ENCODE results near the gene KRI1. TPM values are rescaled to one million over a fixed set of nuclear protein-coding genes. Genes with fewer than 3 reads are reported as not detected.
"Not testable (repeated sequence)": the region's sequence is repeated elsewhere in the genome, so short reads cannot be mapped to it uniquely, and the experiment has no call there.

Gene KRI1
- total RNA-seq, 1 donor from 2014 or later, result 21.6 TPM

DNA sequence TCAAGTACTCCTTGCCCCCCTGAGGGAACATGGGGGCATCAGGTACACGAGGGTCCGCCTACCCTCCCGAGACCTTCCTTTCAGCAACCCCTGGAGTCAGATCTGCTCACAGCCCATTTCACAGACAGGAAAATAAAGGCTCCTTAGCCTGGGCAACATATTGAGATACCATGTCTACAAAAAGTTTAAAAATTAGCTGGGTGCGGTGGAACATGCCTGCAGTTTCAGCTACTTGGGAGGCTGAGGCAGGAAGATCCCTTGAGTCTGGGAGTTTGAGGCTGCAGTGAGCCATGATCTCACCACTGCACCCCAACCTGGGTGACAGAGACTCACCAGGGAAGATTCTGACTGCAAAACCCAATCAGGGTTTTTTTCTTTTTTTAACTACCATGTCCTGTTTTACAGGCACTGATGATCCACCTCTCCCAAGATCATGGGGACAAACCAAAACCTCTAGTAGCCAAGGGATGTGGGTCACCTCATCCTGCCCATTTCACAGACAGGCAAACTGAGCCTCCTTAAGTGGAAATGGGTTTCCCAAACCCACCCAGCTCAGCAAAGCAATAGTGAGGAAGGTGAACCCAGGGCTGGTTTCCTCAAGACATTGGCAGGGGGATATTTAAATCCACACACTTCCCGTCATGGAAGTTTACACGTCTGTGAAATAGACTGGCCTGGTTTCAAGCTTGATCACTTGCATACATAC lies 9.4 kb upstream of the KRI1 start:
- Histone ChIP-seq H3K27ac (no peak overlapping the region), H3K4me3 (no peak overlapping the region), H3K27me3 (no peaks in the 10 kb centered on the region), H3K36me3 (no peaks in the 10 kb centered on the region), H3K9me3 (no peaks in the 10 kb centered on the region), H3K4me1 (peaks cover 8% of the 10 kb centered on the region)
- intact Hi-C loops (cut with DNase I), result no loop called here
- DNase-seq (ENCODE audit: extremely low spot score in 2 of 2), result no peak
- no peak for TF ChIP-seq POLR2A (IDR thresholded peaks at IDR 0.05)

GRCh38 chr19:10574462-10574861 lies 8.7 kb upstream of the KRI1 start:
- peaks cover 14% of the 10 kb centered on the region for H3K4me1 ChIP-seq
- H3K36me3 ChIP-seq, result no peaks in the 10 kb centered on the region
- H3K27ac ChIP-seq, result no peak overlapping the region
- TF ChIP-seq CTCF (IDR thresholded peaks at IDR 0.05) (no peak), POLR2A (IDR thresholded peaks at IDR 0.05) (no peak)
- intact Hi-C loops (cut with DNase I), result no loop called here
- H3K27me3 ChIP-seq, result no peaks in the 10 kb centered on the region
- no peak overlapping the region for H3K4me3 ChIP-seq
- no peak for DNase-seq (ENCODE audit: extremely low spot score in 2 of 2)
- no peaks in the 10 kb centered on the region for H3K9me3 ChIP-seq

DNA sequence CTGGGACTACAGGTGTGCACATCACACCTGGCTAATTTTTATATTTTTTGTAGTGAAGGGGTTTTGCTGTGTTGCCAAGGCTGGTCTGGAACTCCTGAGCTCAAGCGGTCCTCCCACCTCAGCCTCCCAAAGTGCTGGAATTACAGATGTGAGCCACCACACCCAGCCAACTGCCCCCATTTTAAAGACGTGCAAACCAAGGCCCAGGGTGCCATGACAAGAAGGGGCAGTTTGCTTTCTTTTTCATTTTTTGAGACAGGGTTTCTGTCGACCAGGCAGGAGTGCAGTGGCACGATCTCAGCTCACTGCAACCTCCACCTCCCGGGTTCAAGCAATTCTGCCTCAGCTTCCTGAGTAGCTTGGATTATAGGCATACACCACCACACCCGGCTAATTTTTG lies 8.0 kb upstream of the KRI1 start:
- H3K9me3 ChIP-seq; H3K27me3 ChIP-seq; H3K4me3 ChIP-seq; H3K27ac ChIP-seq; intact Hi-C loops (cut with DNase I); DNase-seq (ENCODE audit: extremely low spot score in 2 of 2); H3K36me3 ChIP-seq: not testable (repeated sequence)
- peaks cover 18% of the 10 kb centered on the region for H3K4me1 ChIP-seq

GRCh38 chr19:10568826-10569651 lies 3.2 kb upstream of the KRI1 start, which contains the start of gene CDKN2D:
Gene CDKN2D (minus strand): TSS chr19:10568979. CDS start chr19:10568653, 326 bp downstream.
- TF ChIP-seq POLR2A (IDR thresholded peaks at IDR 0.05), result peak in 1 of 2 donors; percentile 76
- peak; percentile 87 to 93 for TF ChIP-seq POLR2AphosphoS5 (IDR thresholded peaks at IDR 0.05; ENCODE audit: insufficient read depth in 1 of 2, low read depth in 1 of 2)
- peak in 2 of 3 experiments; percentile 45 to 46 for TF ChIP-seq CTCF (IDR thresholded peaks at IDR 0.05)
- Histone ChIP-seq H3K36me3 (peaks cover 0 to 3% of the 10 kb centered on the region in 2 donors), H3K27me3 (no peaks in the 10 kb centered on the region), H3K4me3 (peak within 1 kb of the TSS; percentile 69 to 81), H3K9me3 (no peaks in the 10 kb centered on the region), H3K27ac (peak within 1 kb of the TSS; percentile 82), H3K4me1 (peaks cover 56% of the 10 kb centered on the region)
- intact Hi-C loops (cut with DNase I), result loop anchor here (5.0 kb wide), 1 partner anchor 167 kb away; the partner anchor contains the start of gene CDC37
- peak in 1 of 2 donors; percentile 99 for DNase-seq (ENCODE audit: extremely low spot score in 2 of 2)

DNA sequence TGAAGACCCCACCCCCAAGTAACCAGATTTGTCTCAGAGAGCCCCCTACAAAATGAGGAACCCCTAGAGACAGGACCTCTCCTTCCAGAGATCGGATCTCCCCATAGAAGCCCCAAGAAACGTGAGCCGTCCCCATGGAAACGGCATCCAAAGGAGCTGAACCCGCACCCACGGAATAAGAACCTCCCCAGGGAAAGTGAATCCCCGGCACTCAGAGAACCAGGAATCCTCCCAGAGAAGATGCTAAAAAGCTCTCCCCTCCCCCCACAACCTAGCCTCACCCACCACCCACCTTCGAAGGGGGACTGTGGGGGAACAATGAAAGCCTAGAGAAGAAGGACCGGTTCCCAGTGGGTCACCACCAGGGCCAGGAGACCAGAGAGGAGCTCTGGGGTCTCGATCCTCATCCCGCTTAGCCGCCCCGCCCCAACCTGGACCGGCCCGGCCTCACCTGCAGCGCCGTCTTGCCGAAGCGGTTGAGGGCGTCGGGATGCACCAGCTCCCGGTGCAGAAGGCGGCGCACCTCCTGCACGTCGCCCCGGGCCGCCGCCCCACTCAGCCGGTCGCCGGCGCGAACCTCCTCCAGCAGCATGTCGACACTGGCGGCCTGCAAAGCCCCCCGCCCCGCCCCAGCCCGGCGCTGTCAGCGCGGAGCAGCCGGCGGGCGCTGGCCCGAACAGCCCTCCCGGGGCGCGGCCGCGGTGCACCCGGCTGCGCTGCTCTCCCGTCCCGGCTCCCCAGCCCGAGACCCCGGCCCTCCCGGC lies 2.4 kb upstream of the KRI1 start:
- Histone ChIP-seq H3K36me3 (peaks cover 0 to 3% of the 10 kb centered on the region in 2 donors), H3K4me1 (peaks cover 57% of the 10 kb centered on the region), H3K27ac (peak overlapping the region; percentile 82), H3K4me3 (peak overlapping the region; percentile 69 to 81), H3K9me3 (no peaks in the 10 kb centered on the region), H3K27me3 (no peaks in the 10 kb centered on the region)
- no peak for DNase-seq (ENCODE audit: extremely low spot score in 2 of 2)
- intact Hi-C loops (cut with DNase I), result loop anchor here (5.0 kb wide), 1 partner anchor 166 kb away; the partner anchor contains the start of gene CDC37
- TF ChIP-seq CTCF (IDR thresholded peaks at IDR 0.05) (no peak), POLR2A (IDR thresholded peaks at IDR 0.05) (no peak), POLR2AphosphoS5 (IDR thresholded peaks at IDR 0.05; ENCODE audit: insufficient read depth in 1 of 2, low read depth in 1 of 2) (no peak)
